ENCODE data around the gene SOX6. TPM values are rescaled to one million over a fixed set of nuclear protein-coding genes. Genes with fewer than 3 reads are reported as not detected.

SOX6 gene
- total and polyA plus RNA-seq, 2 of the 13 experiments (the other 11 are each of a cell fraction or from before 2014, with no cell fraction given) = 2.6 to 11.2 TPM

- FAIRE-seq = no peak
- TF ChIP-seq ATF1 (CRISPR knock-in tag; IDR thresholded peaks at IDR 0.05) (no peak), TFDP2 (CRISPR knock-in tag; IDR thresholded peaks at IDR 0.05) (no peak), GMEB2 (CRISPR knock-in tag; IDR thresholded peaks at IDR 0.05; ENCODE audit: low read depth) (no peak), YEATS4 (CRISPR knock-in tag; IDR thresholded peaks at IDR 0.05; ENCODE audit: borderline replicate concordance) (no peak), KDM2A (CRISPR knock-in tag; IDR thresholded peaks at IDR 0.05; ENCODE audit: borderline replicate concordance, low read depth) (no peak), ZSCAN29 (CRISPR knock-in tag; conservative IDR thresholded peaks at IDR 0.05) (no peak), SALL2 (CRISPR knock-in tag; IDR thresholded peaks at IDR 0.05) (no peak), ZNF562 (CRISPR knock-in tag; IDR thresholded peaks at IDR 0.05; ENCODE audit: borderline replicate concordance) (no peak), KDM5B (CRISPR knock-in tag; IDR thresholded peaks at IDR 0.05; ENCODE audit: borderline replicate concordance) (no peak), E2F1 (CRISPR knock-in tag; IDR thresholded peaks at IDR 0.05) (no peak), NR2C2 (CRISPR knock-in tag; IDR thresholded peaks at IDR 0.05; ENCODE audit: borderline replicate concordance) (no peak), KMT2B (CRISPR knock-in tag; IDR thresholded peaks at IDR 0.05) (no peak), DMAP1 (CRISPR knock-in tag; IDR thresholded peaks at IDR 0.05) (no peak)
- Histone ChIP-seq H3K4me3 (replicated peaks in 1 of 3; ENCODE audit: insufficient read depth in 1 of 3, low read depth in 2 of 3, low read length in 3 of 3) (no peak overlapping the region), H3K27ac (ENCODE audit: extremely low read length, insufficient read depth, low read length) (no peak overlapping the region), H3K4me2 (ENCODE audit: low read depth, low read length) (no peak overlapping the region), H3K9ac (ENCODE audit: insufficient read depth, low read depth, low read length) (no peak overlapping the region), H3K36me3 (replicated peaks in 1 of 2; ENCODE audit: control insufficient read depth in 1 of 2, insufficient read depth in 2 of 2, low read length in 2 of 2) (no peaks in the 10 kb centered on the region), H3K9me3 (ENCODE audit: low read length) (no peaks in the 10 kb centered on the region), H2AFZ (ENCODE audit: low read length) (no peak overlapping the region), H3K4me1 (ENCODE audit: insufficient read depth, low read length) (no peaks in the 10 kb centered on the region), H4K20me1 (ENCODE audit: insufficient read depth, low read length) (no peaks in the 10 kb centered on the region), H3K79me2 (ENCODE audit: insufficient read depth, low read length) (no peaks in the 10 kb centered on the region), H3K27me3 (ENCODE audit: control insufficient read depth in 1 of 2, insufficient read depth in 2 of 2, low read length in 2 of 2) (no peaks in the 10 kb centered on the region)
- in situ Hi-C loops (cut with HindIII; ENCODE audit: extremely low pct_ligation_motif_present, low pct_unique_long_range_greater_than_20kb) (no loop called here), intact Hi-C loops (cut with micrococcal nuclease; ENCODE audit: unreplicated experiment) (no loop called here)
- ChIA-PET POLR2A (no interaction called here), CTCF (ENCODE audit: low intra/inter-chr PET ratio, low total read pairs) (no interaction called here)
- no TSS peak for BruUV-seq (replicated peaks)
- ATAC-seq = no peak
- no peak for DNase-seq (ENCODE audit: low spot score)
Observed at GRCh38 chr11:15985860-15986139, 370.5 kb downstream of the SOX6 start.
